GM06990 (cell line): ENCODE data around the gene PLCB2.
A peak's percentile ranks its signal among the peaks of the same experiment; 100 is the strongest.

Source experiments
- DNase-seq: peaks from one replicate; pipeline ENCODE4 v3.0.0-alpha.2; 2011; ENCODE audit not compliant: insufficient read length; ENCODE audit errors: extremely low read depth
- H3K27me3 ChIP-seq: replicated peaks from 2 replicates; pipeline ENCODE4 v1.6.0; 2011; ENCODE audit warnings: low read length; ENCODE audit not compliant: control insufficient read depth, insufficient read depth
- H3K36me3 ChIP-seq: 2 replicates; pipeline ENCODE4 v1.5.1; 2011; ENCODE audit warnings: low read length; ENCODE audit not compliant: control insufficient read depth, insufficient read depth
- H3K4me3 ChIP-seq: replicated peaks from 2 replicates; pipeline ENCODE4 v1.5.1; 2011; ENCODE audit warnings: low read depth, mild to moderate bottlenecking, control low read depth, low read length
- TF ChIP-seq, protein P1 (sequence below): IDR thresholded peaks from 2 replicates; pipeline ENCODE4 v1.5.1; 2011; ENCODE audit warnings: low read length, control low read depth, mild to moderate bottlenecking, inconsistent platforms; ENCODE audit not compliant: insufficient read depth, poor library complexity, severe bottlenecking

Gene PLCB2

DNA sequence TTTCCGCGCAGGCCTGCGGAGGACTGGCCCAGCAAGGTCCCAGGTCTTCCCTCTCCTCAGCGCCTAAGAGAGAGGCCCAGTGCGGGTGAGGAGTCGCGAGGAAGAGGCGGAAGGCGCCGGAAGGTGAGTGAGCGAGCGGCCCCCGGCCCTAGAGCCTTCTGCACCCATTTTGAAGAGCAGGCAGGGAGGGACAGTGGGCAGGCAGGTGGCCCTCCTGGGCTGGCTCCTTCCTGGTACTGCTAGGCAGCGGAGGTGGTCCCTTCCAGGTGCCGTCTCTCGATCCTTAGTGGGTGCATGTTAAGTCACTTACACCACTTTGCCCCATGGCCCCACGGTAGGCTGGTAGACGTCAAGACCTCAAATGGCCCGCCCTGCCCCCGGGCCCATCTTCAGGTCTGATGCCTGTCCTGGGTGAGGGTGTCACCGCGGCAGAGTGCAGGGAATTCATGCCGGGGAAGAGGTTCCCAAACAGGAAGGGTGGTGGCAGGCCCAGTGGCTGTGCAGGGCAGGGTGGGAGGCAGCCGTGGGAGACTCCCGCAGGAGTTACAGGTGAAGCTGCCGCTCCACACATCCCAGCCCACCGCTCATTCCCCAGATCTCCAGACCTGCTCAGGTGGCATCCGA, 54.5 kb downstream of the PLCB2 start:
- Histone ChIP-seq H3K4me3 (peak overlapping the region; percentile 60), H3K36me3 (no peaks in the 10 kb centered on the region; the same call in 1 of the 2 replicates), H3K27me3 (no peaks in the 10 kb centered on the region)
- TF ChIP-seq, protein P1, sequence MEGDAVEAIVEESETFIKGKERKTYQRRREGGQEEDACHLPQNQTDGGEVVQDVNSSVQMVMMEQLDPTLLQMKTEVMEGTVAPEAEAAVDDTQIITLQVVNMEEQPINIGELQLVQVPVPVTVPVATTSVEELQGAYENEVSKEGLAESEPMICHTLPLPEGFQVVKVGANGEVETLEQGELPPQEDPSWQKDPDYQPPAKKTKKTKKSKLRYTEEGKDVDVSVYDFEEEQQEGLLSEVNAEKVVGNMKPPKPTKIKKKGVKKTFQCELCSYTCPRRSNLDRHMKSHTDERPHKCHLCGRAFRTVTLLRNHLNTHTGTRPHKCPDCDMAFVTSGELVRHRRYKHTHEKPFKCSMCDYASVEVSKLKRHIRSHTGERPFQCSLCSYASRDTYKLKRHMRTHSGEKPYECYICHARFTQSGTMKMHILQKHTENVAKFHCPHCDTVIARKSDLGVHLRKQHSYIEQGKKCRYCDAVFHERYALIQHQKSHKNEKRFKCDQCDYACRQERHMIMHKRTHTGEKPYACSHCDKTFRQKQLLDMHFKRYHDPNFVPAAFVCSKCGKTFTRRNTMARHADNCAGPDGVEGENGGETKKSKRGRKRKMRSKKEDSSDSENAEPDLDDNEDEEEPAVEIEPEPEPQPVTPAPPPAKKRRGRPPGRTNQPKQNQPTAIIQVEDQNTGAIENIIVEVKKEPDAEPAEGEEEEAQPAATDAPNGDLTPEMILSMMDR, result no peak
- DNase-seq, result no peak

DNA sequence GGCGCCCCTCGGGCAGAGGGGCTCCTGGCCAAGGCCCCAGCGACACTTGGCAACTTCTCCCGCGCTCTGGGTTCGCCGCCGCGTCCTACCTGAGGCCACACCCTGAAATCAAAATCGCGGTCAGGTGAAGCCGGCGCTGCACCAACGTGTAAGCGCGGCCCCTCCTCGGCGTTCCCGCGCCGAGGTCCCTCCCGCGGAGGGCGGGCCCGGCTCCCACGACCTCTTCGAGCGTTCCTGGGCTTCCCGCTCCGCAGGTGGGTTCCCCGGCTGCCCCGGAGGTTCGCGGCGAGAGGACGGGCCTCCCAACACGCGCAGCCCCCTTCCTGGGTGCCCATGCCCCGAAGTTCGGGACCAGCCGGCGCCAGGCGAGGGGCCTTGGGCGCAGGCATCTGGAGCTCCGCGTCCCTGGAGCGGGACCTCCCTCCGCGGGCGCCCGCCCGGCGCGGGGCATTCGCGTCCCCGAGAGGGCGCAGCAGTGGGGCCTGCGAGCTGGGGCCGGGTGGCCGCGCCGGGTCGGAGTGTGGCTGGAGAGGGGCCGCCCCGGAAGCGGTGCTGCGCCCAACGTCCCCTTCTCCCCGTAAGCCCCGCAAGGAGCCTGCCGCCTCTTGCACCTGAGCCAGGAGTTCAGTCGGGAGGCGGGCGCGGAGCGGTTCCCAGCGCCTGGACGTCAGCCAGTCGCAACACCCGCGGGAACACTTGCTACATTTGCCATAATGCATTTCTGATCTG, 55.1 kb downstream of the PLCB2 start:
- no peaks in the 10 kb centered on the region for H3K27me3 ChIP-seq
- DNase-seq, result peak; percentile 53
- peak overlapping the region; percentile 60 for H3K4me3 ChIP-seq
- no peaks in the 10 kb centered on the region; the same call in 1 of the 2 replicates for H3K36me3 ChIP-seq
- TF ChIP-seq, protein P1, result no peak

DNA sequence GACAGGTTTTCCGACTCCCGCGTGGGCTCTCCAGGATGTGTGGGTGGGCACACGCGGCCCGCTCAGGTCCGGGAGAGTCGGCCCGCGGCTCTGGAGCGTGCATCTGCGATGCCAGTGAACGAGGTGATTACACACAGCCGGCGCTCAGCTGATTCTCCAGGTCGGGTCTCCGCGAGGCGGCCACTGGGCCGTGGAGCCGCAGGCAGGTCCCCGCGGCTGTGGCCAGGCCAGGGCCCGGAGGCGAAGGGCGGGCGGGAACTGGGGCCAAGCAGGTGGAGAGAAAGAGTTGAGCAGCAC, 55.6 kb downstream of the PLCB2 start:
- Histone ChIP-seq H3K36me3 (no peaks in the 10 kb centered on the region; the same call in 1 of the 2 replicates), H3K27me3 (no peaks in the 10 kb centered on the region), H3K4me3 (peak overlapping the region; percentile 60; the same call in 1 of the 2 replicates)
- TF ChIP-seq, protein P1, result no peak
- DNase-seq, result no peak

DNA sequence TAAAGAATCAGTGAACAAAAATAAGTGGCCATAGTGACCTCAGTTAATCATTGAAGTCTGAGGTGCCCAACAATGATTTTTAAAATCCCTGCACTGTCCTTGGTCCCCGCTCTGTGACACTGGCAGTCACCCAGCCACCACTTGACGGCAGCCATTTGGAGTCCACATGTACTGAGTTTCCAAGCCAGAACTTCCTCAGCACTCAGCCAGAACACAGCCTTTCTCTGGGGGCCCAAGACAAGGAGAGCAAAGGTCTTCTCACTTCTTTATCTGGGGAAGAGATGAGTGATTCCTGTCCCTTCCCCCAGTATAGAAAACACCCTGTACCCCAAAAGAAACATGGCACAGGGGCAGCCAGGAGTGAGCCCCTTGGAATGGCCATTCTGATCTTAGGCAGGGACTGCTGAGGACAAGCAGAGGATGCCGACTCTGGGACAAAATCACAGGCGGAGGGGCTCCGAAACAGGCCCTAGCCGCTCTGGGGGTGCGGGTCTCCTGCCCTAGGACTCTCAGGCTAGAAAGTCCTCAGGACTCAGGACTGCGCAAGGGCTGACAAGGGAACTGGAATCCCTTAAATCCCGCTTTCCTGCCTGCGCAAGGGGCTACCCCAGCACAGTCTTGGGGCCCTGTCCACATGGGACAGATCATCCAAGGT, 56.1 kb downstream of the PLCB2 start:
- H3K36me3 ChIP-seq, result no peaks in the 10 kb centered on the region; the same call in 1 of the 2 replicates
- no peaks in the 10 kb centered on the region for H3K27me3 ChIP-seq
- TF ChIP-seq, protein P1, result no peak
- no peak for DNase-seq
- no peak overlapping the region for H3K4me3 ChIP-seq

DNA sequence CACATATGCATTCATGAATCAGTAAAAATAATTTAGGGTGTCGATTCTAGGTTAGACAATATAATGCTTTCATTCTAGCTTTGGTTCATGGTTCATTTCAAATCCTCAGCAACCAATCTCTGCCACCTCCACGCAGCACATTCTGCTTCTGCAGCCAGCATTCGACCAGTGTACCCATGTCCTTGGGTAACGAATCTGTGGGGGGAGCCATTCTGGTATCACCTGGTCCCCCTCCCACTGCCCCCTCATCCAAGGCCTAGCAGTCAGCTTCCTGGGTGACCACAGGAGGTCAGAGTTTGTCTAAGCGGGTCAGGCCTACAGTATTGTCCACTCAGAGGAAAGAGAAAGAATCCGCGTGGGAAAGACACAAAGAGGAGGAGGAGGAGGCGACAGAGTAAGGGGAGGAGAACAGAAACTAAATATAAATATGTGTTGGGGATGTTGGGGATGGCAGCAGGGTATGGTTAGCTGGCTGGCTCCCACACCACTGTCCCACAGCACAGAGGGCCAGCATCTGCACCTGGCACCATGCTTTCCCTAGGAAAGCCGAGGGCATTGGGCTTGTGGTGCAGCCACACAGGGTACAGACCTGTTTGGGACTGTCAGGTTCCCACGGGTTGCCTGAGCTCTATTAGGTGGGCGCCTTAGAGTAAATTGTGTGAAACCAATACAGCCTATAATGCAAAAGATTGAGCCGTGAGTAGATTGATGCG, 56.8 kb downstream of the PLCB2 start:
- no peak for DNase-seq
- TF ChIP-seq, protein P1, result no peak
- H3K36me3 ChIP-seq, result no peaks in the 10 kb centered on the region
- no peak overlapping the region for H3K4me3 ChIP-seq
- no peaks in the 10 kb centered on the region for H3K27me3 ChIP-seq
